ENCODE results near the gene ZNF718.
"Not testable (repeated sequence)": the region's sequence is repeated elsewhere in the genome, so short reads cannot be mapped to it uniquely, and the experiment has no call there.

DNA sequence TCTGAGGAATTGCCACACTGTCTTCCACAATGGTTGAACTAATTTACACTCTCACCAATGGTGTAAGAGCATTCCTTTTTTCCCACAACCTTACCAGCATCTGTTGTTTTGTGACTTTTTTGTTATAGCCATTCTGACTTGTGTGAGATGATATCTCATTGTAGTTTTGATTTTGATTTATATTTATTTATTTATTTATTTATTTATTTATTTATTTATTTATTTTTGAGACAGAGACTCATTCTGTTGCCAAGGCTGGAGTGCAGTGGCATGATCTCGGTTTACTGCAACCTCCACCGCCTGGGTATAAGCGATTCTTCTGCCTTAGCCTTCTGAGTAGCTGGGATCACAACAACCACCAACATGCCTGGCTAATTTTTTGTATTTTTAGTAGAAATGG is 57.9 kb downstream of the ZNF718 start:
- TF ChIP-seq CTCF (IDR thresholded peaks at IDR 0.05); PHF8 (IDR thresholded peaks at IDR 0.05; ENCODE audit: borderline replicate concordance, low read depth); HDAC2 (IDR thresholded peaks at IDR 0.05); EP300 (IDR thresholded peaks at IDR 0.05); KDM1A (IDR thresholded peaks at IDR 0.05; ENCODE audit: low read depth); MYC (IDR thresholded peaks at IDR 0.05; ENCODE audit: borderline replicate concordance, low read length); POLR2A (IDR thresholded peaks at IDR 0.05; ENCODE audit: low read length); JUNB (IDR thresholded peaks at IDR 0.05); CEBPB (IDR thresholded peaks at IDR 0.05); NFE2L2 (conservative IDR thresholded peaks at IDR 0.05; ENCODE audit: low read length): not testable (repeated sequence)
- TF ChIP-seq, protein P1, sequence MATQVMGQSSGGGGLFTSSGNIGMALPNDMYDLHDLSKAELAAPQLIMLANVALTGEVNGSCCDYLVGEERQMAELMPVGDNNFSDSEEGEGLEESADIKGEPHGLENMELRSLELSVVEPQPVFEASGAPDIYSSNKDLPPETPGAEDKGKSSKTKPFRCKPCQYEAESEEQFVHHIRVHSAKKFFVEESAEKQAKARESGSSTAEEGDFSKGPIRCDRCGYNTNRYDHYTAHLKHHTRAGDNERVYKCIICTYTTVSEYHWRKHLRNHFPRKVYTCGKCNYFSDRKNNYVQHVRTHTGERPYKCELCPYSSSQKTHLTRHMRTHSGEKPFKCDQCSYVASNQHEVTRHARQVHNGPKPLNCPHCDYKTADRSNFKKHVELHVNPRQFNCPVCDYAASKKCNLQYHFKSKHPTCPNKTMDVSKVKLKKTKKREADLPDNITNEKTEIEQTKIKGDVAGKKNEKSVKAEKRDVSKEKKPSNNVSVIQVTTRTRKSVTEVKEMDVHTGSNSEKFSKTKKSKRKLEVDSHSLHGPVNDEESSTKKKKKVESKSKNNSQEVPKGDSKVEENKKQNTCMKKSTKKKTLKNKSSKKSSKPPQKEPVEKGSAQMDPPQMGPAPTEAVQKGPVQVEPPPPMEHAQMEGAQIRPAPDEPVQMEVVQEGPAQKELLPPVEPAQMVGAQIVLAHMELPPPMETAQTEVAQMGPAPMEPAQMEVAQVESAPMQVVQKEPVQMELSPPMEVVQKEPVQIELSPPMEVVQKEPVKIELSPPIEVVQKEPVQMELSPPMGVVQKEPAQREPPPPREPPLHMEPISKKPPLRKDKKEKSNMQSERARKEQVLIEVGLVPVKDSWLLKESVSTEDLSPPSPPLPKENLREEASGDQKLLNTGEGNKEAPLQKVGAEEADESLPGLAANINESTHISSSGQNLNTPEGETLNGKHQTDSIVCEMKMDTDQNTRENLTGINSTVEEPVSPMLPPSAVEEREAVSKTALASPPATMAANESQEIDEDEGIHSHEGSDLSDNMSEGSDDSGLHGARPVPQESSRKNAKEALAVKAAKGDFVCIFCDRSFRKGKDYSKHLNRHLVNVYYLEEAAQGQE (IDR thresholded peaks at IDR 0.05) = not testable (repeated sequence)
- TF ChIP-seq, protein P2, sequence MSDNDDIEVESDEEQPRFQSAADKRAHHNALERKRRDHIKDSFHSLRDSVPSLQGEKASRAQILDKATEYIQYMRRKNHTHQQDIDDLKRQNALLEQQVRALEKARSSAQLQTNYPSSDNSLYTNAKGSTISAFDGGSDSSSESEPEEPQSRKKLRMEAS (IDR thresholded peaks at IDR 0.05) = not testable (repeated sequence)

All from A549 (cell line).